ENCODE data around the gene MSH4.
A peak's percentile ranks its signal among the peaks of the same experiment; 100 is the strongest.
"Not testable (repeated sequence)": the region's sequence is repeated elsewhere in the genome, so short reads cannot be mapped to it uniquely, and the experiment has no call there.

The MSH4 gene

DNA sequence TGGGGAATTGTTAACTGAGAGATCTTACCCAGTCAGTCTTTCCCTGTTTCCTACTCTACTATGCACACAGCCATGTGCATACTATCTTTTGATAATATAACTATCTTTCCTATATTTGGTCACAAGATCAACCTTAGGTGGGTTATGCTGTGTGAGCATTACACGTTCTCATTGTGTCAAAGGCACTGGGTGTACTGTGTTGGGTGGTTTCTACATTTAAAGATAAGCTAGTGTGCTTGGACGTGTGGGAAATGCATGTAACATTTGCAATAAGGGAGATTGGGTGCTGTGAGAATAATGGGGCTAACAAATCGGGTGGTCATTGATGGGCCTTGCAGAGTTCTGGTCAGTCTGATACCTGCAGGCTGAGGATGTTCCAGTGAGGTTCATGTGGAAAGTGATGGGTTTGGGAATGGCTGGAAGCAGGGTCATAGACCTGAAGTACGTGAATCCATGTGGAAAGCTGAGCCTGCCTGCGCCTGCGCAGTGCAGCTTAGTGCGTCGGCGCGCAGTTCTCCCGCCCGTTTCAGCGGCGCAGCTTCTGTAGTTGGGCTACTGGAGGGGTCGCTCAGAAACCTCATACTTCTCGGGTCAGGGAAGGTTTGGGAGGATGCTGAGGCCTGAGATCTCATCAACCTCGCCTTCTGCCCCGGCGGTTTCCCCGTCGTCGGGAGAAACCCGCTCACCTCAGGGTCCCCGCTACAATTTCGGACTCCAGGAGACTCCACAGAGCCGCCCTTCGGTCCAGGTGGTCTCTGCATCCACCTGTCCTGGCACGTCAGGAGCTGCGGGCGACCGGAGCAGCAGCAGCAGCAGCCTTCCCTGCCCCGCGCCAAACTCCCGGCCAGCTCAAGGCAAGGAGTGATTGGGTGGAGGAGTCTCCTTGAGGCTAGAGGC lies at the start of gene MSH4:
Gene MSH4 (plus strand): TSS at position 507 of the 897 bp plus-strand sequence. CDS start 104 bp downstream, at position 611.
- DNase-seq: peak in 1 of 2 experiments; percentile 8
- TF ChIP-seq POLR2A (IDR thresholded peaks at IDR 0.05; ENCODE audit: low read length) (peak; percentile 50), GATA1 (IDR thresholded peaks at IDR 0.05; ENCODE audit: low read depth, low read length) (no peak)

GRCh38 chr1:75757210-75757609 lies 39.5 kb upstream of the MSH4 start:
- not testable (repeated sequence) for DNase-seq

- DNase-seq: not testable (repeated sequence)
These were observed 38.1 kb upstream of the MSH4 start for GRCh38 chr1:75758543-75758942.

GRCh38 chr1:75764057-75764655 lies 32.5 kb upstream of the MSH4 start:
- peak; percentile 4 to 6 for DNase-seq
- TF ChIP-seq POLR2A (IDR thresholded peaks at IDR 0.05; ENCODE audit: low read length): no peak
- TF ChIP-seq GATA1 (IDR thresholded peaks at IDR 0.05; ENCODE audit: low read depth, low read length): no peak

- no peak for DNase-seq
- TF ChIP-seq POLR2A (IDR thresholded peaks at IDR 0.05; ENCODE audit: low read length) (no peak), GATA1 (IDR thresholded peaks at IDR 0.05; ENCODE audit: low read depth, low read length) (no peak)
These were observed 30.9 kb upstream of the MSH4 start for GRCh38 chr1:75765697-75766355.

DNA sequence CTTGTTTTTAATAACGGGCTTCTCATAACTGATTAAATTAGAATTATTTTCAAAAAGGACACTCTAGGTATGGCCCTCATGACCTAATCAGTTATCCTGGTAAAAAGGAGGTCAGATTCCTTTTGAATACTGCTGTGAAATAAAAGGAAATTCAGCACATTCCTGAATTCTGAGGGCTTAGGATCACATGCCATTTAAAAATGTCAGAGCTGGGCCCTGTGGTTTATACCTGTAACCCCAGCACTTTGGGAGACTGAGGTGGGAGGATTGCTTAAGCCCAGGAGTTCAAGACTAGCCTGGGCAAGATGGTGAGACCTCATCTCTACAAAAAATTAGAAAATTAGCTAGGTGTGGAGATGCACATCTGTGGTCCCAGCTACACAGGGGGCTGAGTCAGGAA lies 28.7 kb upstream of the MSH4 start:
- DNase-seq: no peak
- TF ChIP-seq POLR2A (IDR thresholded peaks at IDR 0.05; ENCODE audit: low read length): no peak
- no peak for TF ChIP-seq GATA1 (IDR thresholded peaks at IDR 0.05; ENCODE audit: low read depth, low read length)

GRCh38 chr1:75770761-75771160 lies 25.9 kb upstream of the MSH4 start:
- no peak for TF ChIP-seq GATA1 (IDR thresholded peaks at IDR 0.05; ENCODE audit: low read depth, low read length)
- no peak for TF ChIP-seq POLR2A (IDR thresholded peaks at IDR 0.05; ENCODE audit: low read length)
- no peak for DNase-seq

DNA sequence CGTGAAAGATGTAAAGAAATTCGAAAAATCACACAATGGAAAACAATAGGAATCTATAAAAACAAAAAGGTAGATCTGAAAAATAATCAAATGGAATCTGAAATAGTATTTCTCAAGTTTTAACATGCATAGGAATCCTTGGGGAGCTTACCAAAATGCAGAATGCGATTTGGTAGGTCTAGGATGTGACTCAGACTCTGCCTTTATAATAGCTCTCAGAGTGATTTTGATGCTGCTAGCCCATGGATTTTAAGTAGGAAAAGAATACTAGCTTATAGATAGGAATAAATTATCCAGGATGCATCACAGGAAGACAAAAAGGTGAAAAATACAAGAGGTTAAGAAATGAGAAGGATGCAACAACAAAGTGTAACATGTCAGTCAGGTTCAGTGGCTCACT lies 24.7 kb upstream of the MSH4 start:
- no peak for DNase-seq
- TF ChIP-seq POLR2A (IDR thresholded peaks at IDR 0.05; ENCODE audit: low read length): no peak
- no peak for TF ChIP-seq GATA1 (IDR thresholded peaks at IDR 0.05; ENCODE audit: low read depth, low read length)

DNA sequence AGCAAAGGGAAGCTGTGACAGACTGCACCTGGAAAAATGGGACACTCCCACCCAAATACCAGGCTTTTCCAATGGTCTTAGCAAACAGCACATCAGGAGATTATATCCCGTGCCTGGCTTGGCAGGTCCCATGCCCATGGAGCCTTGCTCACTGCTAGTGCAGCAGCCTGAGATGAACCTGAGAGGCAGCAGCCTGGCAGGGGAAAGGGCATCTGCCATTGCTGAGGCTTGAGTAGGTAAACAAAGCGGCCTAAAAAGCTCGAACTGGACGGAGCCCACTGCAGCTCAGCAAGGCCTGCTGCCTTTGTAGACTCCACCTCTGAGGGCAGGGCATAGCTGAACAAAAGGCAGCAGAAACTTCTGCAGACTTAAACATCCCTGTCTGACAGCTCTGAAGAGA lies 18.9 kb upstream of the MSH4 start:
- DNase-seq: not testable (repeated sequence)

DNA sequence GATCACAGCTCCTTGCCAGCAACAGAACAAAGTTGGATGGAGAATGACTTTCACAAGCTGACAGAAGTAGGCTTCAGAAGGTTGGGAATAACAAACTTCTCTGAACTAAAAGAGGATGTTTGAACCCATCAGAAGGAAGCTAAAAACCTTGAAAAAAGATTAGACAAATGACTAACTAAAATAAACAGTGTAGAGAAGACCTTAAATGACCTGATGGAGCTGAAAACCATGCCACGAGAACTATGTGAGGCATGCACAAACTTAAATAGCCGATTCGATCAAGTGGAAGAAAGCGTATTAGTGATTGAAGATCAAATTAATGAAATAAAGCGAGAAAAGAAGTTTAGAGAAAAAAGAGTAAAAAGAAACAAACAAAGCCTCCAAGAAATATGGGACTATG lies 18.0 kb upstream of the MSH4 start:
- DNase-seq: not testable (repeated sequence)

DNA sequence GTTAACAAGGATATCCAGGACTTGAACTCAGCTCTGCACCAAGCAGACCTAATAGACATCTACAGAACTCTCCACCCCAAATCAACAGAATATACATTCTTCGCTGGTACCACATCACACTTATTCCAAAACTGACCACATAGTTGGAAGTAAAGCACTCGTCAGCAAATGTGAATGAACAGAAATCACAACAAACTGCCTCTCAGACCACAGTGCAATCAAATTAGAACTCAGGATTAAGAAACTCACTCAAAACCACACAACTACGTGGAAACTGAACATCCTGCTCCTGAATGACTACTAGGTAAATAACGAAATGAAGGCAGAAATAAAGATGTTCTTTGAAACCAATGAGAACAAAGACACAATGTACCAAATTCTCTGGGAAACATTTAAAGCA lies 16.5 kb upstream of the MSH4 start:
- not testable (repeated sequence) for DNase-seq

GRCh38 chr1:75783920-75784319 lies 12.8 kb upstream of the MSH4 start:
- DNase-seq: not testable (repeated sequence)

GRCh38 chr1:75785320-75785982 lies 11.2 kb upstream of the MSH4 start:
- no peak for TF ChIP-seq GATA1 (IDR thresholded peaks at IDR 0.05; ENCODE audit: low read depth, low read length)
- TF ChIP-seq POLR2A (IDR thresholded peaks at IDR 0.05; ENCODE audit: low read length): no peak
- no peak for DNase-seq

- TF ChIP-seq POLR2A (IDR thresholded peaks at IDR 0.05; ENCODE audit: low read length): peak; percentile 99
- no peak for TF ChIP-seq GATA1 (IDR thresholded peaks at IDR 0.05; ENCODE audit: low read depth, low read length)
These were observed 10.5 kb upstream of the MSH4 start, which contains the start of gene RABGGTB for GRCh38 chr1:75785983-75786853. Gene RABGGTB, plus strand, starts transcription at chr1:75786256. Its CDS starts 16 bp downstream, at chr1:75786272.

More at GRCh38 chr1:75785983-75786853, 10.5 kb upstream of the MSH4 start, which contains the start of gene RABGGTB:
- peak; percentile 98 for DNase-seq

Data from erythroblast (primary cell).